HEK293T (cell line): ENCODE data around the gene RPAP3.
"Not testable (repeated sequence)": the region's sequence is repeated elsewhere in the genome, so short reads cannot be mapped to it uniquely, and the experiment has no call there.

Experiments used
- CTCF ChIA-PET: fragments of 350-600 bp; formaldehyde crosslinking; extraction: SDS; loops from one replicate; lab custom pipeline; 2021; ENCODE audit warnings: antibody characterized with exemption, inconsistent platforms; lab: Yijun Ruan, JAX
- POLR2A ChIA-PET: fragments of 350-600 bp; formaldehyde crosslinking; extraction: SDS; loops from one replicate; lab custom pipeline; 2020; ENCODE audit warnings: antibody characterized with exemption, inconsistent platforms; lab: Yijun Ruan, JAX
- DNase-seq: peaks from one replicate; pipeline ENCODE4 v3.0.0; 2012; ENCODE audit warnings: mixed read lengths; ENCODE audit errors: extremely low spot score
- ARNT ChIP-seq: fragments of 450-650 bp; IDR thresholded peaks from 2 replicates; pipeline ENCODE4 v1.6.1; 2017; ENCODE audit warnings: mild to moderate bottlenecking
- BHLHE40 ChIP-seq: fragments of 450-650 bp; IDR thresholded peaks from 2 replicates; pipeline ENCODE4 v1.6.1; 2016; ENCODE audit warnings: mild to moderate bottlenecking, moderate library complexity, borderline replicate concordance
- CTBP1 ChIP-seq: fragments of 450-650 bp; IDR thresholded peaks from 2 replicates; pipeline ENCODE4 v1.6.1; 2016; ENCODE audit warnings: borderline replicate concordance
- ELF4 ChIP-seq: fragments of 450-650 bp; IDR thresholded peaks from 2 replicates; pipeline ENCODE4 v1.6.1; 2017; ENCODE audit warnings: antibody characterized with exemption
- FOXA1 ChIP-seq: fragments of 450-650 bp; IDR thresholded peaks from 2 replicates; pipeline ENCODE4 v1.6.1; 2016; ENCODE audit warnings: mild to moderate bottlenecking
- FOXK2 ChIP-seq: fragments of 450-650 bp; IDR thresholded peaks from 2 replicates; pipeline ENCODE4 v1.6.1; 2016; ENCODE audit warnings: mild to moderate bottlenecking
- FOXM1 ChIP-seq: fragments of 450-650 bp; IDR thresholded peaks from 2 replicates; pipeline ENCODE4 v1.6.1; 2017; ENCODE audit warnings: mild to moderate bottlenecking, borderline replicate concordance
- HDGF ChIP-seq: fragments of 450-650 bp; IDR thresholded peaks from 2 replicates; pipeline ENCODE4 v1.6.1; 2017; ENCODE audit warnings: antibody characterized with exemption, borderline replicate concordance
- L3MBTL2 ChIP-seq: fragments of 450-650 bp; conservative IDR thresholded peaks from 2 replicates; pipeline ENCODE4 v1.6.1; 2016; ENCODE audit warnings: mild to moderate bottlenecking
- LEF1 ChIP-seq: fragments of 450-650 bp; IDR thresholded peaks from 2 replicates; pipeline ENCODE4 v1.6.1; 2017; ENCODE audit warnings: mild to moderate bottlenecking, borderline replicate concordance
- NFRKB ChIP-seq: fragments of 450-650 bp; IDR thresholded peaks from 2 replicates; pipeline ENCODE4 v1.6.1; 2016; ENCODE audit warnings: mild to moderate bottlenecking, moderate library complexity
- PKNOX1 ChIP-seq: fragments of 450-650 bp; IDR thresholded peaks from 2 replicates; pipeline ENCODE4 v1.6.1; 2016
- SP1 ChIP-seq: fragments of 450-650 bp; IDR thresholded peaks from 2 replicates; pipeline ENCODE4 v1.6.1; 2017
- SUZ12 ChIP-seq: fragments of 450-650 bp; IDR thresholded peaks from 2 replicates; pipeline ENCODE4 v1.6.1; 2016; ENCODE audit warnings: mild to moderate bottlenecking
- TARDBP ChIP-seq: fragments of 450-650 bp; IDR thresholded peaks from 2 replicates; pipeline ENCODE4 v1.6.1; 2016
- ZNF384 ChIP-seq: fragments of 450-650 bp; IDR thresholded peaks from 2 replicates; pipeline ENCODE4 v1.6.1; 2016

RPAP3 gene

GRCh38 chr12:47648056-47648579, 57.7 kb downstream of the RPAP3 start:
- ChIA-PET POLR2A (no interaction called here), CTCF (no interaction called here)
- no peak for TF ChIP-seq ARNT

GRCh38 chr12:47642310-47642709, 63.5 kb downstream of the RPAP3 start:
- CTCF ChIA-PET, POLR2A ChIA-PET: not testable (repeated sequence)

More at GRCh38 chr12:47648056-47648579, 57.7 kb downstream of the RPAP3 start:
- no peak for DNase-seq

GRCh38 chr12:47636908-47637780, 68.7 kb downstream of the RPAP3 start:
- ChIA-PET CTCF (interaction anchor here (0.7 kb wide), 1 partner anchor 53 kb away, joined by 3 read pairs; no protein-coding TSS in a partner anchor), POLR2A (no interaction called here)
- TF ChIP-seq BHLHE40 (no peak), SUZ12 (no peak), LEF1 (no peak)
- DNase-seq, result no peak

More at GRCh38 chr12:47642310-47642709, 63.5 kb downstream of the RPAP3 start:
- DNase-seq, result not testable (repeated sequence)

- DNase-seq, POLR2A ChIA-PET, CTCF ChIA-PET: not testable (repeated sequence)
These were observed 70.1 kb downstream of the RPAP3 start for GRCh38 chr12:47635770-47636169.

- no peak for DNase-seq
- CTCF ChIA-PET, result no interaction called here
- POLR2A ChIA-PET, result no interaction called here
- TF ChIP-seq LEF1 (no peak), ELF4 (no peak), PKNOX1 (no peak), NFRKB (no peak), FOXM1 (no peak), ZNF384 (no peak), SUZ12 (no peak), CTBP1 (no peak), TARDBP (no peak), BHLHE40 (no peak), ARNT (no peak), FOXA1 (no peak), HDGF (no peak), SP1 (no peak), FOXK2 (no peak), L3MBTL2 (no peak)
These were observed 71.7 kb downstream of the RPAP3 start for GRCh38 chr12:47634127-47634526.

- ChIA-PET CTCF (no interaction called here), POLR2A (no interaction called here)
These were observed 83.9 kb downstream of the RPAP3 start for GRCh38 chr12:47621960-47622359.

GRCh38 chr12:47617476-47617875, 88.4 kb downstream of the RPAP3 start:
- no peak for DNase-seq
- ChIA-PET CTCF (no interaction called here), POLR2A (no interaction called here)
- no peak for TF ChIP-seq FOXK2
- TF ChIP-seq ARNT, result no peak
- no peak for TF ChIP-seq L3MBTL2
- TF ChIP-seq LEF1, result no peak
- no peak for TF ChIP-seq PKNOX1
- TF ChIP-seq TARDBP, result no peak
- no peak for TF ChIP-seq ZNF384
- no peak for TF ChIP-seq CTBP1
- no peak for TF ChIP-seq FOXA1
- TF ChIP-seq HDGF, result no peak
- TF ChIP-seq SP1, result no peak
- TF ChIP-seq BHLHE40, result no peak
- no peak for TF ChIP-seq FOXM1
- TF ChIP-seq ELF4, result no peak

More at GRCh38 chr12:47621960-47622359, 83.9 kb downstream of the RPAP3 start:
- no peak for DNase-seq
- no peak for TF ChIP-seq SUZ12
- no peak for TF ChIP-seq ELF4
- no peak for TF ChIP-seq NFRKB
- no peak for TF ChIP-seq TARDBP
- no peak for TF ChIP-seq SP1
- TF ChIP-seq ZNF384, result no peak
- TF ChIP-seq CTBP1, result no peak
- no peak for TF ChIP-seq L3MBTL2
- no peak for TF ChIP-seq LEF1
- no peak for TF ChIP-seq FOXK2
- no peak for TF ChIP-seq PKNOX1
- no peak for TF ChIP-seq FOXM1
- TF ChIP-seq HDGF, result no peak
- TF ChIP-seq FOXA1, result no peak
- no peak for TF ChIP-seq BHLHE40
- no peak for TF ChIP-seq ARNT
